CD4-positive, alpha-beta T cell treated with Interleukin-15 for 4 hours (primary cell): ENCODE measurements around the gene CMKLR1.
A peak's percentile ranks its signal among the peaks of the same experiment; 100 is the strongest.

Experiments
- DNase-seq: peaks from one replicate; pipeline ENCODE4 v3.0.0-alpha.2; 2020; ENCODE audit warnings: low spot score

The CMKLR1 gene

DNA sequence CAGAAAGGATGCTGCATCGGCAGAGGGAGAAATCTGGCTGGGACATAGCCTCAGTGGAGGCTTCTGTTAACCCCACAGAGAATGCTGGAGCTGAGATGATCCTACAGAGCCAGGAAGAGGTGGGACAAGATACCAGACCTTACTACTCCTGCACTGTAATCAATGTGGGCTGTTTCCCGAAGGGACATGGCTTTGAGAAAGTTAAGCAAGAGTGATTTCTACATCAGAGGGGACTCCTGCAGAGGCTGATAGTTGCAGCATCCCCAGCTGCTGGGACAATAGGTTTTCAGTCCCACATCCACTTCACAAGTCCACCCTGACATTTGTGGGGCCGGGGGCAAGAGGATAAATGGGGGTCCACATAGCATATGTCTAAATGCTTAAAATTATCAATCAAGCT lies 22.5 kb upstream of the CMKLR1 start:
- no peak for DNase-seq

DNA sequence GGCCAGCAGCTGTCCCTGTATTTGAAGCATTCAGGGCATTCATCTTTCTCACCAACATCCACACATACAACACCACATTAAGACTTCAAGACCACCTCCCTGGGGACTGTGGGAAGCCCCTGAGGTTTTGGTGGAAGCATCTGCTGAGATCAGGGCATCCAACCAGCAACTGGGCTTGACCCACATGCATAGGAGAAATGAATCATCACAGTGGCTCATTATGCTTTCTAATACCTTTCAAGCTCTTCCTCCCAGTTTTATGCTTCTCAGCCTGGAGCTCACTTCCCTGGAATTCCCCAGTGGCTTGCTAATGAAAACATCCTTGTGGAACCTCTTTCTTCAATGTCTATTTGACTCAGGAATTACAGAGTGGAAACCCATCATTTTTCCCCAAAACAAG lies 21.4 kb upstream of the CMKLR1 start:
- no peak for DNase-seq

DNA sequence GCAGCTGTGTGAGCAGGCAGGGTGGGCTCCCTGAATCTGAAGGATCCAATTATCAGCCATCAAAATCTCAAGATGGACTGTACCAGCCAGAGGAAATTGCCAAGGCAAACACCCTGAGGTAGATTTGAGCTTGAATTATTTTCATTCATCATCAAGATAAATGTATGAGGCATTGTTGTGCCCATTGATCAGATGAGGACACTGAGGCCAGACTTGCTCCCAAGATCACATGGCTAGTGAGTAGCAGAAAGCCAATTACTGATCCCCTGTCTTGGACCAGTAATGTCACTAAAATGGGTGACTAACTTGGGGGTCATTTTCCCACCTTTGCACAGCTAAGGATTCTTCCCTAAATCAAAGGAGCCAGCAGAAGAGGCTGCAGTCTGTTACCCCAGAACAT lies 20.9 kb upstream of the CMKLR1 start:
- no peak for DNase-seq

DNA sequence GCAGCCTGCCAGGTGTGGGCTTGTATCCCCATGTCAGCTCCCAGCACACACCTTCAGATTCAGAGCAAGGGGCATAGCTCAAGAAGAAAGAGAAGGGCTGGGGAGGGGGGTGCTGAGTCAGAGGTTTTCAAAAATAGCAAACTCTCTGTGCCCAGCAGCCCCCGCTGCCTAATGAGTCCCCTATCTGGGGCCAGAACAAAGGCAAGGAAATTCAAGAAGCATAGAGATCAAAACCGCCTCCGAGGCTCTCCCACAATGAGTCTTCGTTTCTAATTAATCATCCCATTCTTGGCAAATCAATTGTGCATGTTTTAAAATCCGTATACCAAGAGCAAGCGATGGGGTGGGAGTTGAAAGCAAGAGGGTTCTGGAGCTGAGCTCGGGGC lies 19.5 kb upstream of the CMKLR1 start:
- no peak for DNase-seq

DNA sequence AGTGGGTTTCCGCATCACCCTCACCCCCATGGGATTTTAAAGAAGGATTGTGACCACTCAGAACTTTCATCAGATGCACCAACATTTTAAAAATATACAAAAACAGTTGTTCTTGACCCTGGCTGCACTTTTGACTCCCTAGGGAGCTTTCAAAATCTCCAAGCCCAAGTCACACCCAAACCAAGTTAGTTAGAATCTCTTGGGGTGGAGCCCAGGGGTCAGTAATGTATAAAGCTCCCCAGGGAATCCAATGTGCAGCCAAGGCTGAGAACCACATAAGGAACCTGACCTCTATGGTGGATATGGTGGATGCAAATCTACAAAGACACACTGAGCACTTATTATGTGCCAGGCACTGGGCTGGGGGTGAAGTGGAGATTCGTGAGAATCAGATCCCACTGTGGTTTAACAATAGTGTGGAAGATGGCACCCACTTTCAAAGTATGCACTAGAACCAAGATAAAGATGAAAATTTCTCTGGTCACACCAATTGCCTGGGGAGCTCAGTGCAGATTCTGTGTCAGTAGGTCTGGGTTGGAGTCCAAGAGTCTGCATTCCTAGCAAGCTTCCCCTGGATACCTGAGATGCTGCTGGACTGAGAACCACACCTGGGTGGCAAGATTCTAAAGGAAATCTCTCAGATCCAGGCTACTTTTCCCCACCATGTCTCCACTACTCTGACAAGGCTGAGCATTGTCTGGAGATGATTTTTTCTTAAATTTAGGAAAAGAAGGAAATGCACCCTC lies 18.9 kb upstream of the CMKLR1 start:
- no peak for DNase-seq

DNA sequence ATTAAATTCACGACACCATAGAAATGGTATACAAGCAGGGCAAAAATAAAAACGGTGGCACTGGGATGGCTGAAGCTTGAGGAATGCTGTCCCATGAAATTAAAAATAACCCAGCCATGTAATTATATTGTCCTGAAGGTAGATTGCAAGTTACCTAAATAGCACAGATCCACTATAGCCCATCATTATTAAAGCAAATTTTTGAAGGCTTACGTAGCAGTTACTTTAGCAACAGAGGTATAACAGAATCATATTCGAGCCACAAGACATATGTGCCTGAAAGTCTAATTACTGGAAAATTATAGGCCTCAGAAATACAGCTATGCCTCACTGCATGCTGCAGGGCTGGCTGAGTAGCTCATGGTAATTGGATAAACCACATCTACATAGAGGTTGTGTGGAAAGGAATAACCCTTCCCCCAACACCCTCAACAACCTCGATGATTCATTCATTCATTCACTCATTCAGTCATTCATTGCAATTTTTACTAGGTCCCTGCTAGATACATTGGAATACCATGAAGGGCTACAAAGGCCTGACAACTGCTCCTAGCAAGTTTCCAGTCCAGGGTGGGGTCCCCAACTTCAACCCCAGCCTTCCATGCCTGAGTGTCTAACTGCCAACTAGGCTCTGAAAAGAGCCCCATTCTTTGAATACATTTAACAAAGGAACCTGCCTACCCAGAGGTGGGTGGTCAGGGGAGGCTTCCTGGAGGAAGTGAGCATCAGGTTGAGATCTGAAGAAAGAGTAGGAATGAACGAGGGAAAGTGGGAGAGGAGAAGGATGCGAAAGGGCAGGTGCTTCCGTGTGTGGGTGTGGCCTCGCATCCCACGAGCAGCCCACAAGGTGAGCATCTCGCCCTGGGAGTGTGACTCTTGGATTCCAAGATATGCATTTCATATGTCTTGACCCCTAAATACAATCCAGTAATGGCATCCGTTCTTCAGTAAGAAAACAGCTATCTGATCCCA lies 18.0 kb upstream of the CMKLR1 start:
- no peak for DNase-seq

DNA sequence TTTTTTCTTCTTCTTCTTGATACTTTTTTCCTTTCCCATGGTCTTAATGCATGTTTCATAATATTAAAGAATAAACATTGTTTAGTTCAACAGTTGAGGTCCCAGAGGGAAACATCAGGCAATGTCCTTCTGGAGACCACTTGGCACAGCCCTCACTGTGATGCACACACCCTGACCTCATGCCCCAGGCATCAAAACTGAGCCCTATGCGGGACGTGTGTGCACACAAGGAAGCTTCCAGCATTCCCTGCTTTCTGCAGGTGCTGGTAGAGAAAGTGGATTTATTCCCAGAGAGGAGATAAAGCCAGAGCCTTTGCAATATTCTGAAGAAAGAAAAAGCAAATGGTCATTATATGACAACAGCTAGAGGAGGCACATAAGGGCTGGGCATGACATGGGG lies 16.0 kb upstream of the CMKLR1 start:
- no peak for DNase-seq

DNA sequence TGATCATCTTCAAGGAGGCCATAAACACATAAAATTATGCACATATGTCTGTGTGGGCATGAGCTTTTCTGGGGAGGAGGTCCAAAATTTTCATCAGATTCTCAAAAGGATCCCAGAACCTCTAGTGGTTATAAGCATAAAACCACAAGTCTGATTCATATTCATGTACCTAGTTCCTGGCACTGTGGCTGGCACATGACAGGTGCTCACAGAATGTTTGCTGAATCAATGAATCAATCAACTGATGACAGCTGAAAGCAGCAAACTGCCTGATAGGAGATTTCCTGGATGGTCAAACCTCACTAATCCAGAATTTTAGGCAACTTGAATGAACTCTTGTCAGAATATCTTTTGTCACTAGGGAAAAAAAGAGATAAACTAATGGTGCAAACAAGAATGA lies 13.5 kb upstream of the CMKLR1 start:
- no peak for DNase-seq

DNA sequence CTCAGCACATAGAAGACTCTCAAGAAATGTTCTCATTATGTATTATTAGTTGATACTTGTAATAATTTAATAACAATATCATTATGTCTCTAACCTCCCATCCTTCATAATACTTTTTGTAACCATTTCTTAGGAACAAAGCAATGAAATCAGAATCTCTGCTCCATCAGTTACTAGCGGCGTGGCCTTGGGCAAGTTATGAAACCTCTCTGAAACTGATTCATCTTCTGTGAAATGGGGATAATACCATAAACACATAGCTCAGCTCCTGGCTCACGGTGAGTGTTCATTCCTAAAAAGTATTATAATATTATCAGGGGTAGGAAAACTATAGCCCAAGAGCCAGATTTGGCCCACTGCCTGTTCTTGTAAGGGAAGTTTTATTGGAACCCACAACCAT lies 11.4 kb upstream of the CMKLR1 start:
- DNase-seq = no peak

DNA sequence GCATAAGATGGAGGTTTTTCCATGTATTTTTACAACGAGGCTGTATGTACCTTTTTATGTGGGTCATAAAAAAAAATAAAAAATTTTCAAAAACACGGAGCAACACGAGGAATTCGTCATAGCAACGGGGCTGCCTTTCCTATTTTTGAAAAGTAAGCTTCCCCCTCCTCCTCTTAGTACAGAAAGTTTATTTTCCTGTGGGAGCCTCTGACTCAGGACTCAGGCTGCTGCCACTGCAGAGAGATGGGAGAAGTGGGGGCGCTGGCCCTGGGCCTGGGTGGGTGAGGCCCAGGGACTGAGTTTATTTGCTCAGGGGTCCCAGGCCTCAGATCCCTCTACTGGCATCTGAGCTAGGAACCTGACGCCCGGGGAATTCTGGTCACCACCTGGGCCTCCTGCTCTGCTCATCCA lies 10.2 kb upstream of the CMKLR1 start:
- DNase-seq = no peak

DNA sequence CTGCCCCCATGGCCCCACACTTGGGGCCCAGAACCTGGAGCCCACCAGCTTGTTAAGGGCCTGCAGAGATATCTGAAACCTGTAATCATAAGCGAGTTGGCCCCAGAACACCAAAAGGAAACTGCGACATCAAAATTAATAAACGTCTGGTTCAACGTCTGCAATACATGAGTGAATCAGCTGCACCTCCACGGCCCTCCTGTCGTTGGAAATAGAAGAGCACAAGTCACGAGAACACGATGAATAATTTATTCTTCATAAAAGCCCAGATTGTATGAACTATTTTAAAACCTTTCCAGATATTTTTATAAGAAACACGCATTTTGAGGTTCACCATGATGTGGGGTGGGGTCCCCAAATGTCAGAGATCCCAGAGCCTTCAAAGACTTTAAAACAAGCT lies 9.7 kb upstream of the CMKLR1 start:
- DNase-seq = no peak

DNA sequence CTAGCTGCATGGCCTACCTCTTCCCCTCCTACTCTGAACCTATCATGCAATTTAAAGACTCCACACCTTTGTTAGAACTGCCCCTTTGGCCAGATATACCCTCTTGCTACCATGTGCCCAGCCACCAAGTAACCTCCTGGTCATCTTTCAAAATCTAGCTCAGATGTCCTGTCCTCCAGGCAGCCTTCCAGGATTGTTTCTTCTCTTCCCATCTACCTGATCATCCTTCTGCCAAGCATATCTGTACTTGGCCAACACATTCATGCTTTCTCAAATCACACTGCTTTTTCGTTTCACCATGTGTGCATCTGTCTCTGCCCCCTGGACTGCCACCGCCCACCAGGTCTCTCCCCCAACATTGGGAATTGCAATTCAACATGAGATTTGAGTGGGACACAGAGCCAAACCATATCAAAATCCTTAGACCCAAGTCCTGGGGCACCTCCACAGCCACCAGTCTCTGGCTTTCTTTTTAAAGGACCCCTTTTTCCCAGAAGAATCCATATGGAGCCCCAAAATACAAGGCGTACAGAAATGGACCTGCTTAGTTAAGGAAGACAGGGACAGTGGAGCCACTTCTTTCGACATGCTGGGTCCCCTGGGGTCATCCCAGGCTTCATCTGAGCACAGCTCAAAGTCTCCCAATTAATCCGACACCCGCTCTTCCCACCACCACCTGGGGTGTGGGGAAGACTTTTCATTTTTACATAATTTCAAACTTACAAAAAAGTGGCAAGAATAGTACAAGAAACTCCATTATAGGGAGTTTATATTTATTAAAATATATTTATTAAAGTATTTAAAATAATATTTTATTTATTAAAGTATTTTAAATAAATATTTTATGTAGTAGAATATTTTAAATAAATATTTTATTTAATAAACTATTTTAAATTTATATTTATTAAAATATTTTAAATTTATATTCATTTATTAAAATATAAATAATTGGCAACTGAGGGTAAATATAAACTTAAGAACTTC lies 7.9 kb upstream of the CMKLR1 start:
- DNase-seq = no peak

DNA sequence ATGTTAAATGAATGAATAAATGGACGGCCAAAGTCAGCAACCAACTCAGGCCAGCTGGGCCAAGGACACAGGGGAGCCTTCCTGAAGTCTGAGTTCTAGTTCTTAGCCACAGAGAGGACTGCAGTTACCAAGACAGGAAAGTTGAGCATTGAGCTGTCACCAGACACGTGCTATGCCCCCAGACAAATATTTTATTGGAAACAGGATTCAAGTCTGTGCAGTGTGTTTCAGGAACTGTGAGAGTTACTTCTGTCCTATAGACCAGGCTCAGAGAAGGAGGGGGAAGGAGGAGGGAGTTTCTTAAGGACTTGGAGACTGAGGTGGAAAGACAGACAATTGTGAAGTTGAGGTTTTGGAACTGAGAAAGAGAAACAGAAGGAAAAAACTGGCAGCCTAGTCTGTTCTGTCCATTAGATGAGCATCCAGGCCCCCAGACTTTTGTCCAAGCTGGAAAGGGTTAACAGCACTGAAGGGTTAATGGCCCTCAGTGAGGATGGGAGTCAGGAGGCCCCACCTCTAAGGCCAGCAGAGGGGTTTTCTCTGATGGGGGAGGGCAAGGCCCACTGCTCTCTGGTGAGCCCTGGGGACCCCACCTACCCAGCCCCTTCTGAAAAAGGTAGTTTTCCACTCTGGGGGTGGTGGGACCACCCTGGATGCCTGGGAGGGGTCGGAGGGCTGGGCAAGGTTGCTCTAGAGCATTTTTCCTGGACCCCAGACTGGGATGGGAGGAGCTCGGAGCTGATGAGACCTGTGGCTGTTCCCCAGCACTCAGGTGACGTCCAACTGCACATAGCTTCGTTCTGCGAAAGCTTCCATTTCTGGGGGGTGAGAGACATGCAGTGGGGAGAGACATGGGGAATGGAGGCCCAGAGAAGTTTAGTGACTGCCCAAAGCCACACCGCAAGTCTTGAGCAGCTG lies 6.9 kb upstream of the CMKLR1 start:
- no peak for DNase-seq

DNA sequence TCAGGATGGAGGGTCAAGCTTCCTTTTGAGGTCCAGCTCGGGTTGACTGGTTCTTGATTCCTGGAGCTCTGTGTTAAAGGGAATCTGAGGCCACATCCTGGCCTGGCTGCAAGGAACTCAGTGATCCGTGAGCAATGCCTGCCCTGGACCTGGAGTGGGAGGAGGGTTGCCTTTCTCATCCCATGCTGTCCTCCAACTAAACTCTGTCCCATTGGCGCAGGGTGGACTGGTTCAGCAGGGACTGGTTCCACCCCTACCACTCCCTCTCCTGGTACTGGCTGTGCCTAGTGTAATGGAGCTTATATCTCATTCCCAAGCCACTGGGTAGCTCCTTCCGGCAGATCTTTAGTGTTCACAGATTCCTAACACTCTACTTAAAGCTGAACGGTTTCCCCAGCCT lies 3.9 kb upstream of the CMKLR1 start:
- no peak for DNase-seq

DNA sequence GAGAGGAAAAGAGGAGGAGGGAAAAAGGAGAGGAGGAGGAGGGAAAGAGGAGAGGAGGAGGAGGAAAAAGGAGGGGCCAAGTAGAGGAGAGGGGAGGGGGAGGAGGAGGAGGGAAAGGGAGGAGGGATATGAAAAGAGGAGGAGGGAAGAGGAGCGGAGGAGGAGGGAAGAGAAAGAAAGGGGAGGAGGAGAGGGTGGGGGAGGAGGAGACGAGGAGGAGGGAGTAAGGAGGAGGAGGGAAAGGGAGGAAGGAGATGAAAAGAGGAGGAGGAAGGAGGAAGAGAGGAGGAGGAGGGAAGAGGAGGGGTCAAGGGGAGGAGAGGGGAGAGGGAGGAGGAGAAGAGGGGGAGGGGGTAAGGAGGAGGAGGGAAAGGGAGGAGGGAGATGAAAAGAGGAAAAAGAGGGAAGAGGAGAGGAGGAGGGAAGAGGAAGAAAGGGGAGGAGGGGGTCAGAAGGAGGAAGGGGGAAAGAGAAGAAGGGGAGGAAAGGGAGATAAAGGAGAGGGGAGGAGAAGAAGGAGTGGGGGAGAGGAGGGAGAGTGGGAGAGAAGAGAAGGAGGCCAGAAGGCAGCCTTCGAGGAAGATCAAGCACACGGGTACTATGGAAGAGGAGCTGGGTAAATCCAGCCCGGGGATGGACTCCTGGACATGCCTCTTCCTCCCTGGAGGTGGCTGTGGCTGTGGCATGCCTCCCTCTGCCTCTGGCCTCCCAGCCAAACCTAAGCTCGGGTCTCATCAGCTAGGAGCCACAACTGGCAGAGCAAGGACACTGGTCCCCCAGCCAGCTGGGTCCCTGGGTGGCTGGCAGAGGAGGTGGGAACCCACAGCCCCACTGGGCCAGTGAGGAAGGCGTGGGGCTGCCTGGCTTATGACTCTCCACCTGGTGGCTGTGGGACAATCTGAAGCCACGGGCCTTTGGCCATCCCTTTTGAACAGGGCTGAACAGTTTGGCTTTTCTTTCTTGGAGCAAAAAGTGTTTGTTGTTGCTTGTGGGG lies 3.0 kb upstream of the CMKLR1 start:
- DNase-seq = no peak

DNA sequence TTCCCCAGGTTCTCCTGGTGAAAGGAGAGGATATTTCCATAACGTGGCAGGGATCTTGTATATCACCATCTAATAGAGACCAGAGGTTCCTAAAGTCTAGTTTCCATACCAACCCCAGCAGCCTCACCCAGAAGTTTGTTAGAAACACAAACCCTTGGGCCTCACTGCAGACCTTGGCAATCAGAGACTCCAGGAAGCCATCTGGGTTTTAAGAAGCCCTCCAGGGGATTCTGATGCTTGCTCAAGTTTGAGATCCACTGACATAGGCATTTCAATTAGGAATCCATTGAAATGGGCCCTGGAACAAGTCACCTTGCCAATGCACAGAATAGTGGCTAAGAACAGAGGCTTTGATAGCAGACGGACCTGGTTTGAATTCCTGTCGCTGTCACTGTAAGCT lies 2.2 kb upstream of the CMKLR1 start:
- no peak for DNase-seq

DNA sequence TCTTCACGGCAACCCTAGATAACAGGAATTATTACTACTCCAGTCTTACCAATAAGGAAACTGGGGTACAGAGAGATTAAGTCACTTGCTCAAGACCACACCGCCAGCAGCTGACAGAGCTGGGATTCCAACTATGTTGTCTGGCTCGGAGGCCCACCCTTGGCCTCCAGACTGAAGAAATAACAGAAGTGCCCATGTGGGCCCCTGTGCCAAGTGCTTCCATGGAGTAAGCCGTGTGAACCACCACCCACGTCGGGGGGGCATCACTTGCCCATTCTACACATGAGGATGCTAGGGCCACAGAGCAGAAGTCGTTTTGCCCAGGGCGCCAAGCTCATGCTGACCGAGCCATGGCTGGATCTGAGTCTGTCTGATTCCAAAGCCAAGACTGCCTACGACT lies 926 bp upstream of the CMKLR1 start:
- no peak for DNase-seq

DNA sequence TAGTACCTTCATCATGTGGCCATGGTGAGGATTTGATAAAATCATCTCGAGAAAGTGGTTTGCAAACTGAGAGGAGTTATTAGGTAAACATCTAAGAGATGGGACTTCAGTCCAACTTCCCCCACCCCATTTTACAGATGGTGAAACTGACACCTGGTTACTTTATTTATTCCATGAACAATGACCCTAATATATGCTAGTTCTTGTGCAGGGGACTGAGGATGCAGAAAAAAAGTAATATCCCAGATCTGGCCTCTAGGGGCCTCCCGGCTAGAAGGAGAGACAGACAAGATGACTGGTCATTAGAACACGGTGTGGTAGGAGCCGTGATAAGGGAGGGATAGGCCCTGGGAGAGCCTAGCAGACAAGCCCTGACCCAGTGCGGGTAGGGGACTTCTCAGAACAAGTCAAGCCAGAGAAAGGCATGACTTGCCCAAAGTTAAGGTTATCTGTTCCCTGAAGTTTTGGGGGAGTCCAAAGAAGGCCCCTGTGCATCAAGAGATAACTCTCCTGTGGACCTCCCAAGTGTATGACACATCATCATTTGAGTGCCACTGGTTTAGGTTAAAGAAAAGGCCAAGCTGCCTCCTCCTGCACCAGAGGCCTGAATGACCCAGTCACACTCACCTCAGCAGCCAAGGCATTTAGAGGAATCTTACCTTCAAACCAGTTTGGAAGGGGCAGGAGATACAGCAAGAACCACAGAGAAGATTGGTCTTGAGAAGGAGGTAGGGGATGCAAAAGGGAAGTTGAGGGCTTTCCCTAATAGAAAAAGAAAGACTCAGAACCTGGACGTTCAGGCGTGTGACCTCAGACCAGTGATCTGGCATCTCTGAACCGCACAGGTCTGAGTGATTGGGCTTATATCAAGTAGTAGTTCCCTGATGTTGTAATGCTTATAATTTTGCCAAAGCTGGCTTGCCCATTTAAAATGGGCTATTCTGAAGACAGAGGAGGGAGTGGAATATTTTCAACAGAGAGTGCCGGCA lies 1.6 kb downstream of the CMKLR1 start:
- DNase-seq = peak; percentile 7
